GM21737 (cell line): ENCODE measurements around the gene SOX21.

Source experiments
- ATAC-seq: cut with Tn5 transposase; IDR thresholded peaks from one replicate; pipeline ENCODE4 v1.9.1; 2021; ENCODE audit warnings: mild to moderate bottlenecking, moderate library complexity; ENCODE audit not compliant: unreplicated experiment

SOX21 gene

GRCh38 chr13:94709001-94709834, 3.1 kb downstream of the SOX21 start:
- ATAC-seq, result no peak

GRCh38 chr13:94708031-94708859, 4.1 kb downstream of the SOX21 start:
- ATAC-seq, result no peak

DNA sequence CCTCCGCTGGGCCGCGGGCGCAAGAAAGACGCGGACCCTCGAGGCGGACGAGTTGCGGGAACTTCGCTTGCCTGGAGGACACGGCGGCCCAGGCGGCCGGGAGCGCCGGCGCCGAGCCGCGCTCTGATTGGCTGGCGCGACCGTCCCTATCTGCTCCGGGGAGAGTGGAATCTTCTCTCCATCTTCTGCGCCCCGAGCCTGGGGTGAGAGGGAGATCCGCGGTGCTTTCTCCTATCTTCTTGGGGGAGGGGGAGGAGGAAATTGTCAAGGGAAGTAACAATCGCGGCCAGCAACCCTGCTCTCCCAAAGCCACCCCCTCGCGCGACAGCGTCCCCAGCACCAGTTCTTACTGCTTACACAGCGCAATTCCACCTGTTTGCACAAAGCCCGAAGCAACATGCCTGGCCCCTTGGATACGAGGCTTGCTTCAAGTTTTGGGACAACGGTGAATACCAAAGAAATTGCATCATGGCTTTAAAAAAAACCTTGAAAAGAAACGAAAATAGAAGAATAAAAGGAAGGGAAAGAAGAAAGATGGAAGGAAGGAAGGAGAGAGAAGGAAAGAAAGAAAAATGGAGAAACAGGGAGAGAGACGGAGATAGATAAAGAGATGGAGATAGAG, 4.8 kb downstream of the SOX21 start:
- ATAC-seq, result no peak

GRCh38 chr13:94706843-94707399, 5.4 kb downstream of the SOX21 start:
- no peak for ATAC-seq

DNA sequence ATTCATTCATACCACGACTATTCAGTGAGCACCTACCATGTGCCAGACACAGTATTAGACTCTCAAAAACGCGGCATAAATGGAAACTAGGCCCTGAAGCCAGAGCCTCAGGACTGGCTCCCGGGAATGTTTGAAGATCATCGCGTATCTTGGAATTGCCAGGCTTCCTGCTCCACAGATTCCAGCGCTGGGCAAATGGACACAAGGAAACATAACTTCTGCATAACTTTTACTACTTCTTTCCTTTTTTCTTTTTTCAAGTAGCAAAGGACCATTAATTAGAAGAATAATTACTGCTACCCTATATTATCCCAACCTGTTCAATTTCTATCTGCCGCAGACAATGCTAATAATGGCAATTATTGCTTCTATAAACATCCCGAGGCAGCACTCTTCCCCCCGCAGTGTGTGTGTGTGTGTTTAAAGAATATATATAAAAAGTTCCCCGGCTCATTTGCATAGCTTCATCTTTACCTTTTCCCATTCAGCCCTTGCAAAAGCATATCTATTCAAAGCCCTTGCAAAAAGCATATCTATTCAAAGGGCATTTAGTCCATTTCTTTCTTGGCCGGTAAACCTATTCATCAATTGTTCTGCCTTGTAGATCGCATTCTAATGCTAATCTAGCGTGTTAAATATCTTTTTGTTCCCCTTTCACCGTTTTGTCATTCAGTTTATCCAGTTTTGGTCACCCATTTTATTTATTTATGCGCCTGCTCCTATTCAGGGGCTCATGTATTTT, 6.1 kb downstream of the SOX21 start:
- ATAC-seq, result no peak

- no peak for ATAC-seq
These were observed 7.0 kb downstream of the SOX21 start for GRCh38 chr13:94705081-94706030.

- no peak for ATAC-seq
These were observed 7.8 kb downstream of the SOX21 start for GRCh38 chr13:94704377-94705080.

DNA sequence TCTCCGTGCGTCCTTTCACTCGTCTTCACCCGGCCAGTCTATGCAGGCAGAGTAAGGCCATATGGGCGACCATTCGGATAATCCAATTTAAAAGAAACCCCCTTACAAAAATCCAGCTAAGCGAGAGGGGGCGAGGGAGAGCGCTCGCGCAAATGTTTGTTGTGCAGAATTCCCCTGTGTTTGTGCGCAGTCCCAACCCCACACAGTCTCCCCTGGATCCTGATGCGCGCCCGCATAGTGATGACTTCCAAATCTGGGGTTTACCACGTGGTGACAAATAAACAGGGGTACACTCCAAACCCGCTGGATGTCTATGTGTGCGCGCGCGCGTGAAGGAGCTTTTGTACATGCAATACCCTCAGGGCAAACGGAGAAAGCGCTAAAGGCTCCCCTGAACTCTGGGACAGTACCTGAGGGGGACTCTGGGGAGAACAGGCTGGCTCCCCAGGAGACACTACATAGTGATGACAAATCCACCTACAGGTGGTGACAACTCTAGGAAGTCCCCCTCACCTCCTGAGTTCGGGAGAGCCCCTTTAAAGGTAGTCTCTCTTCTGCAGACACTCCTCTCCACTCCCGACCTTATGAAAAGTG, 8.5 kb downstream of the SOX21 start:
- no peak for ATAC-seq

DNA sequence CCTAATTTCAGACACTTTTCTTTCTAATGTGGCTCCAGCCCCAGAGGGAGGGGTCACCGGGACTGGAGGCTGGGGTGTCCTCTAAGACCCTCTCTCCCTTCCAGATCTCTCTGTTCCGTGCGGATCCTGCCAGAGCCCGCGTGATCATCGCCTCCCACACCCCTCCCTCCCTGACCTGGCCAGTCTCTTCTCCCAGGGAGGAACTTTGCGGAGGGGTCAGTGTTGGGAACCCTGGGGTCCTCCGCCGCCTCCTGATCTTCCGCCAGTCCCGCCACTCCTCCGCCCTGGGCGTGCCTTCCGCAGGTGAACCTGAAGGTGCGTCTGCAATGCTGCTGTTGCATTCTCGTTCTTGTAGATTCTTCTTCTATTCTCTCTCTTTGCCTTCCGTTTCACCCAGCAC, 9.1 kb downstream of the SOX21 start:
- no peak for ATAC-seq

DNA sequence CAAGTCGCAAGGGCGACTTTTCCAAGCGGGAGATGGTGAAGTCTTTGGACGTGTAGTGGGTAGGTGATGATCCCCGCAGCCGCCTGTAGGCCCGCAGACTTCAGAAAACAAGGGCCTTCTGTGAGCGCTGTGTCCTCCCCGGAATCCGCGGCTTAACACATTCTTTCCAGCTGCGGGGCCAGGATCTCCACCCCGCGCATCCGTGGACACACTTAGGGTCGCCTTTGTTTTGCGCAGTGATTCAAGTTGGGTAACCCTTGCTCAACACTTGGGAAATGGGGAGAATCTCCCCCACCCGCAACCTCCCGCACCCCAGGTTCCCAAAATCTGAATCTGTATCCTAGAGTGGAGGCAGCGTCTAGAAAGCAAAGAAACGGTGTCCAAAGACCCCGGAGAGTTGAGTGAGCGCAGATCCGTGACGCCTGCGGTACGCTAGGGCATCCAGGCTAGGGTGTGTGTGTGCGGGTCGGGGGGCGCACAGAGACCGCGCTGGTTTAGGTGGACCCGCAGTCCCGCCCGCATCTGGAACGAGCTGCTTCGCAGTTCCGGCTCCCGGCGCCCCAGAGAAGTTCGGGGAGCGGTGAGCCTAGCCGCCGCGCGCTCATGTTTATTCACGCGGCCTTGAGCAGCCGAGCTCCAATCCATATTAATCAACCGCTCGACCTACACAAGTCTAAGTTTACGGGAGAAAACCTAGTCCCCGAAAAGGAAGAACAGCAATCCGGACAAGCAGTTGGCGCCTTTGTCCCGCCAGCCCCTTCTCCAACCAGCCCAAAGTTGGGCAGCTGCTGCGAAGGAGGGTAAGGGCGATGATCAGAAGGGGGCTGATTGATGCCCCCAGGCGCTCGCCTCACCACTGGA, 9.9 kb downstream of the SOX21 start:
- ATAC-seq, result no peak

DNA sequence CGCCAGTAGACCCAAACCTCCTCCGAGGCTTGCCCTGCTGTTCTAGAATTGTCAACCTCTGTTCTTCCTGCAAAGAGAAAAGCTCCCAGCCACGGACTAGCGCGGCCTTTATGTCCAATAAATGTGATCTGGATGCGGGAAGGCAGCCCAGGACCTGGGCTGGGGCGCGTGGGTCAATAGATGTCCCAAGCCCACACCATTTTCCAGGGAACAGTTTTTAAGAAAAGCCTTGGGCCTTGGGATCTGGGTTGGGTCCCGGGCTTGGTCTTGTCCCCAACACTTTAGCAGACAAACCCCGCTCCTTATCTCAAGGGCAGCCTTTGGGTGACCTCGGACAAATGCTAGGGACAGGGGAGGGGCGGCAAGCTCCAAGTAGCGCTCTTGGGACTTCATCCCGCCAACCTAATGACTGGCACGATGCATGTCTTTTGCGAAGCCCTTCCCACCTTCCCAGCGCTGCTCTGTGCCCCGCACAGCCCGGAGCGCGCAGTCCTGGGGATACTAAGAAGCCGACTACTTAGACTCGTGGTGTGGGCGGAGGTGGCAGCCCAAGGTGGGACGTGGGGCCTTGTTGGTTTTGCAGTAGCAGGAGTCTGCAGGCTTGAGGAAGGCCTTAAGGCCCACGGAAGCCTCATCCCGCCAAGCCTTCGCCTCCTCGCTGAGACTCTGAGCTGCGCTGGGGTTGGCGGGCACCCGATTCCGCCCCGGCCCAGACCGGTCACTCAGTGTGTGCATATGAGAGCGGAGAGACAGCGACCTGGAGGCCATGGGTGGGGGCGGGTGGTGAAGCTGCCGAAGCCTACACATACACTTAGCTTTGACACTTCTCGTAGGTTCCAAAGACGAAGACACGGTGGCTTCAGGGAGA, 10.8 kb downstream of the SOX21 start:
- no peak for ATAC-seq

DNA sequence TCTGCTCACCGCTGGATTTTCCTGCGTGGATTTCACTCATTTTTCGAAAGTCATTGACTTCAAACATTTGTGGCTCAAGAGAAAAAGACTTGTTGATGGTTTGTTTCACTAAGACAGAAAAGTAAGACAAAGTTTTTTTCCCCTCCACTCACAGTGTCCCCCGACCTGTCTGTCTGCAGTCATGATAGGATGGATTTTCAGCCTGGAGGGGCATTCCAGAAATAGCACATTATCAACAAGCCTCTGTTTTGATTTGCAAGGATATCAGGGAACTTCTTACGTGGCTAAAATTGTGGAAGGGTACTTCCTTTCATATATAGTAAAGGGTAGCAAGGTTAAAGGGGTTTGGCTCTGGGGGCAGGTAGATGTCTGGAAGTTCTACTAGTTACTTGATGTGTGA, 11.8 kb downstream of the SOX21 start:
- no peak for ATAC-seq

GRCh38 chr13:94700051-94700535, 12.3 kb downstream of the SOX21 start:
- ATAC-seq, result no peak

- ATAC-seq, result no peak
These were observed 16.2 kb downstream of the SOX21 start for GRCh38 chr13:94696171-94696570.

- ATAC-seq, result no peak
These were observed 20.3 kb downstream of the SOX21 start for GRCh38 chr13:94692030-94692429.

- ATAC-seq, result no peak
These were observed 28.9 kb downstream of the SOX21 start for GRCh38 chr13:94683409-94683808.
